ENCODE measurements around the gene PHC2.

Gene PHC2

GRCh38 chr1:33391343-33392078, 39.4 kb downstream of the PHC2 start:
- DNase-seq (ENCODE audit: insufficient read length, low spot score) (no peak), FAIRE-seq (no peak)
- no peak for TF ChIP-seq CTCF (IDR thresholded peaks at IDR 0.05; ENCODE audit: insufficient read depth, missing control alignments)

GRCh38 chr1:33390542-33390941, 40.4 kb downstream of the PHC2 start:
- FAIRE-seq = no peak
- no peak for DNase-seq (ENCODE audit: insufficient read length, low spot score)
- no peak for TF ChIP-seq CTCF (IDR thresholded peaks at IDR 0.05; ENCODE audit: insufficient read depth, missing control alignments)

- DNase-seq (ENCODE audit: insufficient read length, low spot score) (no peak), FAIRE-seq (no peak)
- TF ChIP-seq CTCF (IDR thresholded peaks at IDR 0.05; ENCODE audit: insufficient read depth, missing control alignments) = no peak
Measured at GRCh38 chr1:33388805-33389771, 41.8 kb downstream of the PHC2 start.

GRCh38 chr1:33387625-33388024, 43.3 kb downstream of the PHC2 start:
- FAIRE-seq (no peak), DNase-seq (ENCODE audit: insufficient read length, low spot score) (no peak)
- TF ChIP-seq CTCF (IDR thresholded peaks at IDR 0.05; ENCODE audit: insufficient read depth, missing control alignments) = no peak

GRCh38 chr1:33385251-33385650, 45.6 kb downstream of the PHC2 start:
- FAIRE-seq = no peak
- no peak for DNase-seq (ENCODE audit: insufficient read length, low spot score)
- no peak for TF ChIP-seq CTCF (IDR thresholded peaks at IDR 0.05; ENCODE audit: insufficient read depth, missing control alignments)

- TF ChIP-seq CTCF (IDR thresholded peaks at IDR 0.05; ENCODE audit: insufficient read depth, missing control alignments) = no peak
- FAIRE-seq = no peak
- DNase-seq (ENCODE audit: insufficient read length, low spot score) = no peak
Measured at GRCh38 chr1:33384040-33384812, 46.7 kb downstream of the PHC2 start.

All from D721Med (cell line).